CD4-positive, alpha-beta T cell treated with Interleukin-4 for 4 hours (primary cell): ENCODE data around the gene SNED1.

Experiments used
- DNase-seq: peaks from one replicate; pipeline ENCODE4 v3.0.0-alpha.2; 2020

SNED1 gene

DNA sequence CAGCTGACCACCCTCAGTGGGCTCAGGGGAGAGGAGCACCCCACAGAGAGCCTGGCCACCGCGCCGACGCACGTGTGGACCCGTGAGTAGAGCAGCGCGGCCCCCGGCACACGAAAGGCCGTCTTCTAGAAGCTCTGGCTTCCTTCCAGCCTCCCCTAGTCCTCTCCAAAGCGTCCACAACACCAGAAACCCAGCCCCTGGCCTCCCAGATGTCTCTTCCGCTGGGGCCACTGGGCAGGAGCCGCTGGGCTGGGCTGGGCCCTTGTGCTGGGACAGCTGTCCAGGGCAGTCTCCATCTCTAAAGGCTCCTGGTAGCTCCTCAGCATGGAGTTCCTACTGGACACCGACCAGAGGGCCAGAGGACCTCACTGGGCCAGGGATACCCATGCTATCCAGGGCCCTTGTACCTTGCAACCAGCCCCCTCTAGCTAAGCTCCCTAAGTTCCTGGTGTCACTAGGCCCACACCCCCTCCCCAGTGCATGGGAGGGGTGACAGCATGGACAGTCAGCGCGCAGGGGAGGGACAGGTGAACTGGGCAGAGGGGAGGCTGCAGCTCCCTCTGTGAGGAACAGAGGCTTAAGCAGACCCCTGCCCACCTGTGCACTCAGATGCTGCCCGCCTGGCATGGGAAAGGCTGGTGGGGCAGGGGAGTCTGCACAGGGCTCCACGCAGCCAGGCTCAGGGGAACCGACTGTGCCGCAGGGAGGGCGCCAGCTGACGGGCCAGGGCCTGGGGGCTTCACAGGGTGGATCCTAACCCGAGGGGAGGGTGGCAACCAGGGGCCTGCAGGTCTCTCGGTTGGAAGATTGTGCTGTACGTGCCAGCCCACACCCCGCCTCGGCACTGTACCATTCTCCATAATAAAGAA, 70.8 kb downstream of the SNED1 start:
- DNase-seq: no peak

DNA sequence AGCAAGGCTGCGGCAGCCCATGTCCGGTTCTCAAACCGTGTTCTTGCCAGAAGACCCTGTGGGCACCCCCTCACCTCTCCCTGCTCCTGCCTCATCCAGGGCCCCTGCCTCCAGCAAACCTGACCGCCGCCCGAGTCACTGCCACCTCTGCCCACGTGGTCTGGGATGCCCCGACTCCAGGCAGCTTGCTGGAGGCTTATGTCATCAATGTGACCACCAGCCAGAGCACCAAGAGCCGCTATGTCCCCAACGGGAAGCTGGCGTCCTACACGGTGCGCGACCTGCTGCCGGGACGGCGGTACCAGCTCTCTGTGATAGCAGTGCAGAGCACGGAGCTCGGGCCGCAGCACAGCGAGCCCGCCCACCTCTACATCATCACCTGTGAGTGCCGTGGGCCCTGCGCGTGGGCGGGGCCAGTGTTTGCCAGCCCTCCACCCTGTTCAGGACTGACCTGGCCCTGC, 71.4 kb downstream of the SNED1 start:
- DNase-seq: no peak

DNA sequence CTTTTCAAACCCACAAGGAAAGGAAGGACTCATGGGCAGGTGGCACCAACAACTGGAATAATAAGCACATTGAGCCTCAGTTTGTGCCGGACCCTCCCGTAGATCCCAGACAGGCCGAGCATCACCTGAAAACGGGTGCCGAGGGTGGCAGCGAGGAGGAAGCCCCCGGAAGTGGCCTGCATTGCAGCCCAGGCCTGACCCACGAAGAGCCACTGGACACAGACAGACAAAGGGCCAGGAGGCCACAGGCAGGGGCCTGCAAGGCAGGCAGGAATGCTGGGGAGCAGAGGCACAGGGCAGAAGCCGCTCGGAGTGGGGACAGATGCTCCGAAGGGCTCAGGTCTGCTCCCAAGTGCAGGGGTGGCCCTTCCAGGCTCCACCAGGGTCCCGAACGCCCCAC, 71.9 kb downstream of the SNED1 start:
- DNase-seq: no peak

GRCh38 chr2:241070811-241071676, 72.6 kb downstream of the SNED1 start:
- DNase-seq: no peak

DNA sequence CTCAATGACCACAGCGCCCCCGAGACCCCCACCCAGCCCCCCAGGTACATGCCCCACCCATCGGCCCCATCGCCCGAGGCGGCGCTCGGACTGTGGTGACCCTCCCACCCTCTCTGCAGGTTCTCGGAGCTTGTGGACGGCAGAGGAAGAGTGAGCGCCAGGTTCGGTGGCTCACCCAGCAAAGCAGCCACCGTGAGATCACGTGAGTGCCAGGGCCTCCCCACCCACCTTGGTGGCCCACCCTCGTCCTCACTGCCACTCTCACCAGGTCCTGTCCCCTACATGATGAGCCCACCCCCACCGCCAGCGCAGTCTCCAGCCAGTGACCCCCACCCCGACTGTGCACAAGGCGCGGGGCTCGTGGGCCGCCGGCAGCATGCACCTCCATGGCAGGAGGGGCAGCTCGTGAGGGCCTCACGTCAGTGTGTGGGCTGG, 73.3 kb downstream of the SNED1 start:
- DNase-seq: no peak

GRCh38 chr2:241072151-241072550, 73.7 kb downstream of the SNED1 start:
- DNase-seq: no peak

GRCh38 chr2:241072553-241073165, 74.2 kb downstream of the SNED1 start:
- DNase-seq: no peak

DNA sequence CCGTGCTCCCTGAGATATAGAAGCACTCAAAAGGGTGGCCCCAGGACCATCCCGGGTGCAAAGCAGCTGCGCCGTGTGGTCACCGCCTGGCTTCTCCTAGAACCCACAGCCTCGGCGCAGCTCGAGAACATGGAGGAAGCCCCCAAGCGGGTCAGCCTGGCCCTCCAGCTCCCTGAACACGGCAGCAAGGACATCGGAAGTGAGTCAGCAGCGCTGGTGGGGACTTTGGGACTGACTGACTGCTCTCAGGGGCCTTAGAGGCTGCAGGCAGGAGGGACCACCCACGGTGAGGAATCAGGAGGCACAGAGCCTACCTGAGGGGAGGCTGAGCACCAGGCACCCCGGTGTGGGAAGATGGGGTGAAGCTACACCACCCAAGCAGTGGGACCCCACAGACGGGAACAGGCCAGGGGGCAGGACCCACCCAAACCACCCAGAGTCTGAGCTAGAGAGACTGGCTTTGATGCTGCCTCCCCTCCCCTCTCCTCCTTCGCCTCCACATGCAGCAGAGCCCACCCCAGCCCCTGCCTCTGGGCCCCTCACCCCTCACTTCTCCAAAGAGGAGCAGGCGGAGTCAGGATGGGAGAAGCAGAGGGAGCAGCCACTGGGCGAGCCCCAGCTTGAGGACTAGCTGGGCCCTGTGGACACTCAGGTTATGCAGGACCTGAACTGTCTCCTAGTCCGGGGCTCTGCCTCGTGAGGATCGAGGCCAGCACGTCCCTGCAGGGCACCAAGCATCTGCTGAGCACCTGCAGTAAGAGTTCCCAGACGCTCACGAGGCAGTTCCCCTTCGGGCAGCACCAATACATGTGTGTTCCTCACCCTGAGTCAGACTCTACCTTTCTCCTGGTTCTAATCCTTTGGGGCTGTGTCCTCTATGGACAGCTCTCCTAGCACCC, 75.0 kb downstream of the SNED1 start:
- DNase-seq: no peak

DNA sequence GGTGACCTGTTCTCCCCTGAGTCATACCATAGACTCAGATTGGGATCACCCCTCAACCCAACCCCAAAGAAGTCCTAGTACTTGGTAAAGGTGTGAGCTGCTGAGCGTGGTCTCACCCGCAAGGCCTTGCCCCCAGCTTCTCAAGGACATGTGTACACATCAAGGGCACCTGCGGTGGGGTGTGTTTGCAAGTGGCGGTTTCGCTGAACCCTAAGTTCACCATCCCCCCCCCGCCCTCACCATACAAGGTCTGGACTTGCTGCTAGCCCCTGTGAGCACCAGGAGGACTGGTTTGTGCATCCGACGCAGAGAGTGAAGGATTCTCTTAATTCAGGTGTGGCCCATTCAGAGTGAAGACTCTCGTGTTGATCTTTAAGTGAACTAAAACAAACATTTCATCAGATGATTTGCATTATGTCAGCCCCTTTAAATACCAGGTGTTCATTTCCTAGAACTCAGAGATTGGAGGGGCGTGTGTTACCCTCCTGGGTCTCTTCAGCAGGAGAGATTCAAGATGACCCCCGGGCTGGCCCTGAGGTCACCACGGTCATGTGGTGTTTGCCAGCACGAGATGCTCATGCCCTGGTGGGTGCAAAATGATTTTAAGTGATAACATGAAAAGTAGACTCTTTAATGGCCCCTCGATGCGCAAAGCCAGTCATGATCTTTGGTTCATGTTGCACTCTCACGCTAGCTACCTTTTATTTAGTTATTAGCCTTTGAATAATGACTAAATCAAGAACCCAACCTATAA, 75.8 kb downstream of the SNED1 start:
- DNase-seq: no peak

GRCh38 chr2:241074901-241075540, 76.6 kb downstream of the SNED1 start:
- DNase-seq: no peak

GRCh38 chr2:241080405-241081189, 82.2 kb downstream of the SNED1 start:
- DNase-seq: no peak

- no peak for DNase-seq
Measured at GRCh38 chr2:241081190-241081642, 82.8 kb downstream of the SNED1 start.

GRCh38 chr2:241081643-241082340, 83.4 kb downstream of the SNED1 start:
- DNase-seq: no peak

- DNase-seq: no peak
Measured at GRCh38 chr2:241082341-241083090, 84.1 kb downstream of the SNED1 start.

GRCh38 chr2:241083091-241083415, 84.6 kb downstream of the SNED1 start:
- DNase-seq: no peak

- no peak for DNase-seq
Measured at GRCh38 chr2:241084856-241085444, 86.5 kb downstream of the SNED1 start.

- DNase-seq: no peak
Measured at GRCh38 chr2:241087420-241088268, 89.2 kb downstream of the SNED1 start.
